Suprapubic skin (tissue), 4 donors: ENCODE results near the gene IL32. TPM values are rescaled to one million over a fixed set of nuclear protein-coding genes. Genes with fewer than 3 reads are reported as not detected.

ENCODE experiments used
- DNase-seq, 2 donors: peaks; one replicate each; pipeline ENCODE4 v3.0.0-alpha.2; 2019; ENCODE audit warnings: low spot score in 2 of 2
- H3K27ac ChIP-seq: fragments of 200-600 bp; sonication (generic); one replicate; pipeline ENCODE4 v1.5.1; 2019
- H3K27me3 ChIP-seq: fragments of 200-600 bp; sonication (generic); one replicate; pipeline ENCODE4 v1.5.1; 2019
- H3K36me3 ChIP-seq: fragments of 200-600 bp; sonication (generic); one replicate; pipeline ENCODE4 v1.5.1; 2019
- H3K4me1 ChIP-seq: fragments of 200-600 bp; sonication (generic); one replicate; pipeline ENCODE4 v1.5.1; 2019
- H3K4me3 ChIP-seq: fragments of 200-600 bp; sonication (generic); one replicate; pipeline ENCODE4 v1.5.1; 2019; ENCODE audit warnings: mild to moderate bottlenecking
- H3K9me3 ChIP-seq: fragments of 200-600 bp; sonication (generic); one replicate; pipeline ENCODE4 v1.5.1; 2019
- CTCF ChIP-seq, 2 donors: fragments of 200-600 bp in 1 of 2; fragments of 450-650 bp in 1 of 2; sonication (generic) in 1 of 2; IDR thresholded peaks; one replicate each; pipeline ENCODE4 v1.5.1; 2016 to 2019; ENCODE audit warnings: antibody characterized with exemption in 2 of 2, mild to moderate bottlenecking in 1 of 2, moderate library complexity in 1 of 2
- EP300 ChIP-seq: sonication (generic); formaldehyde crosslinking; IDR thresholded peaks from one replicate; pipeline ENCODE4 v1.6.1; 2017; ENCODE audit warnings: antibody characterized with exemption
- POLR2A ChIP-seq, 2 donors: fragments of 450-650 bp; IDR thresholded peaks; one replicate each; pipeline ENCODE4 v1.6.1; 2017; ENCODE audit warnings: antibody characterized with exemption in 2 of 2, mild to moderate bottlenecking in 2 of 2, moderate library complexity in 2 of 2
- POLR2AphosphoS5 ChIP-seq, 3 donors: sonication (generic); formaldehyde crosslinking; IDR thresholded peaks; one replicate each; pipeline ENCODE4 v1.6.1; 2017; ENCODE audit warnings: antibody characterized with exemption in 3 of 3
- WGBS: methylation state at CpG from one replicate; pipeline ENCODE4 v1.1.5; 2018; 5-methylcytosine and 5-hydroxymethylcytosine counted together
- total RNA-seq, 4 donors: library from RNA; depleted of rRNA; stranded (reverse); fragments of >200 nt; gene quantifications; one replicate each; pipeline ENCODE4 v1.1.0, GENCODE V29; 2016

Gene IL32
- total RNA-seq, 4 donors from 2014 or later: 2.6 to 11.9 (median 6.1) TPM

DNA sequence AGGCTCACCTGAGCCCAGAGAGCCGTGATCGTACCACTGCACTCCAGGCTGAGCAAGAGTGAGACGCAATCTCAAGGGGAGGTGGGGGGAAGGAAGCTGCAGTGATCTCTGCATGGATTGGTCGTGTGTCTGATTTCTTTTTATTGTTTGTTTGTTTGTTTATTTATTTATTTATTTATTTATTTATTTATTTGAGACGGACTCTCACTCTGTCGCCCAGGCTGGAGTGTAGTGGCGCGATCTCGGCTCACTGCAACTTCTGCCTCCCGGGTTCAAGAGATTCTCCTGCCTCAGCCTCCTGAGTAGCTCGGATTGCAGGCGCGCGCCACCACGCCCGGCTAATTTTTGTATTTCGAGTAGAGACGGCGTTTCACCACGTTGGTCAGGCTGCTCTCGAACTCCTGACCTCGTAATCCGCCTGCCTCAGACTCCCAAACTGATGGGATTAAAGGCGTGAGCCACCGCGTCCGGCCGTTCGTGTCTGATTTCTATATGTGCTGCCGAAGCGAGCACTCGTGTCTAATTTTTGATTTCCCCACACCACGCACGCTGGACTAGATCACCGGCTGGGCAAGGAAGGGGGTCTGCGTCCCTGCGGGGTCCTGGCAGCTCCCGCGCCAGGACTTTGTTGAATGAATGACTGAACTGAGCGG is 45.7 kb upstream of the IL32 start:
- H3K27ac ChIP-seq: peak overlapping the region; percentile 90
- H3K4me3 ChIP-seq: peak overlapping the region; percentile 60
- WGBS: 38% methylated on average over 37 of the region's 40 CpGs
- H3K36me3 ChIP-seq: no peaks in the 10 kb centered on the region
- peaks cover 54% of the 10 kb centered on the region for H3K4me1 ChIP-seq
- TF ChIP-seq POLR2AphosphoS5 (IDR thresholded peaks at IDR 0.05) (no peak), POLR2A (IDR thresholded peaks at IDR 0.05) (no peak), CTCF (IDR thresholded peaks at IDR 0.05) (no peak), EP300 (no peak)
- no peaks in the 10 kb centered on the region for H3K9me3 ChIP-seq
- H3K27me3 ChIP-seq: peaks cover 19% of the 10 kb centered on the region
- no peak for DNase-seq

DNA sequence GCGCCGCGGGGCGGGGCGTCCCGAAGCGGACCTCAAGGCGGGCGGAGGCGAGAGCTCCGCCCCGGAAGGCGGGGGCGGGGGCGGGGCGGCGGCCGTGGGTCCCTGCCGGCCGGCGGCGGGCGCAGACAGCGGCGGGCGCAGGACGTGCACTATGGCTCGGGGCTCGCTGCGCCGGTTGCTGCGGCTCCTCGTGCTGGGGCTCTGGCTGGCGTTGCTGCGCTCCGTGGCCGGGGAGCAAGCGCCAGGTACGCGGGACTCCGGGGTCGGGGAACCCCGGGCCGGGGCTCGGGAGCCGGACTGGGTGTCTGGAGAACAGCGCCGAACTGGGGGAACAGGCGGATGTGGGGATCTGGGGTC is 45.2 kb upstream of the IL32 start, which contains the start of gene TNFRSF12A:
TSS of gene TNFRSF12A (plus strand) at position 122 of the 357 bp plus-strand sequence. CDS start at position 152, 30 bp downstream.
- Histone ChIP-seq H3K4me1 (peaks cover 58% of the 10 kb centered on the region), H3K4me3 (peak within 1 kb of the TSS; percentile 60), H3K27ac (peak within 1 kb of the TSS; percentile 90), H3K27me3 (peaks cover 19% of the 10 kb centered on the region), H3K9me3 (no peaks in the 10 kb centered on the region), H3K36me3 (no peaks in the 10 kb centered on the region)
- no CpG with 5 or more reads among the region's 49 CpGs for WGBS
- no peak for DNase-seq
- TF ChIP-seq CTCF (IDR thresholded peaks at IDR 0.05) (no peak), POLR2A (IDR thresholded peaks at IDR 0.05) (peak in 1 of 2 donors; percentile 80), POLR2AphosphoS5 (IDR thresholded peaks at IDR 0.05) (peak in 1 of 3 donors; percentile 24)

DNA sequence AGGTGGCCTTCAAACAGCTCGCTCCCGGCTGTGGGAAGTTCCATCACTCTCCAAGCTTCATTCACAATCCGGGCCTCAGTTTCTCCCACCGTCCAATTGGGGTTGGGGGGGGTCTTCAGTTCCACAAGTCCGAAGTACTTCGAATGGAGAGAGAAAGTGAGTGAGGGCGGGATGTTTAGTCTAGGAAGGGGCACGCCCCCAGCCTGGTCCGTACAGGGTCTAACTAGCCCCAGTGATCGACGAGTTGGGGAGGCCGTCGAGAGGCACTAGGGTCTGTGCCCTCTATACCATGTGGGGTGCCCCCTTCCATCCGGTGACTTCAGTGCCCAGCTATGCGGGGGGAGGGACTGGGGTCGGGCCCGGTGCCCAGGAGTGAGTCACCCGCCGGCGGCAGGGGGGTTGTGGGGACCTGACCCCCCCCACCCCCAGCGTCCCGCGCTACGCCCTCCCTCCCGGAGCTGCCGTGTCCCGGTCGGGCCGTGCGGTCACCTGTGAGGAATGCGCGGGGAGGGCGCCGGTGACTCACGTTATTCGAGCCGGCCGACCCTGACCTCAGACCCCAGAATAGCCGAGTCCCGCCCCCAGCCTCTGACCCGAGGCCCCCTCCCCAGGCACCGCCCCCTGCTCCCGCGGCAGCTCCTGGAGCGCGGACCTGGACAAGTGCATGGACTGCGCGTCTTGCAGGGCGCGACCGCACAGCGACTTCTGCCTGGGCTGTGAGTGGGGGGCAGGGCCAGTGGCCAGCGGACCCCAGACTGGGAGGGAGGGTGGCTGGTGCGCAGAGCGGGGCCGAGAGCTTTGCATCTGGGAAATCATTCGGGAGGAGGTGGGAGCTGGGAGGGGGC is 44.6 kb upstream of the IL32 start:
- 3% methylated on average over 23 of the region's 57 CpGs for WGBS
- Histone ChIP-seq H3K4me3 (peak overlapping the region; percentile 60), H3K27ac (peak overlapping the region; percentile 90), H3K27me3 (peaks cover 19% of the 10 kb centered on the region), H3K4me1 (peaks cover 63% of the 10 kb centered on the region), H3K9me3 (no peaks in the 10 kb centered on the region), H3K36me3 (peaks cover 2% of the 10 kb centered on the region)
- DNase-seq: peak in 1 of 2 donors; percentile 91
- no peak for TF ChIP-seq POLR2A (IDR thresholded peaks at IDR 0.05)
- TF ChIP-seq CTCF (IDR thresholded peaks at IDR 0.05): no peak
- no peak for TF ChIP-seq EP300
- peak; percentile 50 to 94 (median 50) for TF ChIP-seq POLR2AphosphoS5 (IDR thresholded peaks at IDR 0.05)

DNA sequence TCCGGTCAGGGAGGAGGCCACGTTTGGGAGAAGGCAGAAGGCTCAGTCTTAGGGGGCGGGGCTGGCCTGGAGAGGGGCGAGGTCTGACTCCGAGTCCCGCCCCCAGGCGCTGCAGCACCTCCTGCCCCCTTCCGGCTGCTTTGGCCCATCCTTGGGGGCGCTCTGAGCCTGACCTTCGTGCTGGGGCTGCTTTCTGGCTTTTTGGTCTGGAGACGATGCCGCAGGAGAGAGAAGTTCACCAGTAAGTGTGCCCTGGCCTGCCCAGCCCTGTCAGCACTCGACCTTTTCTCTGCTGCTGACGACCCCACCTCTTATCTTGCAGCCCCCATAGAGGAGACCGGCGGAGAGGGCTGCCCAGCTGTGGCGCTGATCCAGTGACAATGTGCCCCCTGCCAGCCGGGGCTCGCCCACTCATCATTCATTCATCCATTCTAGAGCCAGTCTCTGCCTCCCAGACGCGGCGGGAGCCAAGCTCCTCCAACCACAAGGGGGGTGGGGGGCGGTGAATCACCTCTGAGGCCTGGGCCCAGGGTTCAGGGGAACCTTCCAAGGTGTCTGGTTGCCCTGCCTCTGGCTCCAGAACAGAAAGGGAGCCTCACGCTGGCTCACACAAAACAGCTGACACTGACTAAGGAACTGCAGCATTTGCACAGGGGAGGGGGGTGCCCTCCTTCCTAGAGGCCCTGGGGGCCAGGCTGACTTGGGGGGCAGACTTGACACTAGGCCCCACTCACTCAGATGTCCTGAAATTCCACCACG is 43.8 kb upstream of the IL32 start:
- WGBS: 3% methylated on average over 12 of the region's 25 CpGs

More for the DNA sequence above, 43.8 kb upstream of the IL32 start:
- H3K27me3 ChIP-seq: peaks cover 19% of the 10 kb centered on the region
- H3K9me3 ChIP-seq: no peaks in the 10 kb centered on the region
- H3K27ac ChIP-seq: peak overlapping the region; percentile 90
- DNase-seq: peak; percentile 90 to 91
- peak overlapping the region; percentile 60 for H3K4me3 ChIP-seq
- H3K36me3 ChIP-seq: peaks cover 10% of the 10 kb centered on the region
- H3K4me1 ChIP-seq: peaks cover 63% of the 10 kb centered on the region
- no peak for TF ChIP-seq POLR2A (IDR thresholded peaks at IDR 0.05)
- TF ChIP-seq EP300: no peak
- TF ChIP-seq CTCF (IDR thresholded peaks at IDR 0.05): peak in 1 of 2 donors; percentile 21
